T-cell (primary cell): ENCODE measurements around the gene PRSS2. TPM values are rescaled to one million over a fixed set of nuclear protein-coding genes. Genes with fewer than 3 reads are reported as not detected.

Source experiments
- ATAC-seq, 4 experiments: fragments of 200-7000 bp in 3 of 4; fragments of 150-1000 bp in 1 of 4; cut with Tn5 transposase; replicated peaks in 1 of 4; 1 replicate in 3 of 4; 2 replicates in 1 of 4; pipeline ENCODE4 v1.10.0; 2021; ENCODE audit warnings: moderate library complexity in 3 of 4, mild to moderate bottlenecking in 2 of 4, moderate number of reproducible peaks in 1 of 4
- CTCF ChIA-PET, 2 donors: fragments of 300-600 bp; sonication (Branson Sonifier 250); formaldehyde crosslinking; loops; one replicate each; lab custom pipeline; 2022; ENCODE audit warnings: antibody characterized with exemption in 2 of 2; lab: Charles Lee
- POLR2A ChIA-PET, 2 donors: fragments of 300-600 bp; sonication (Branson Sonifier 250); formaldehyde crosslinking; loops; one replicate each; lab custom pipeline; 2022; ENCODE audit warnings: antibody characterized with exemption in 2 of 2; lab: Charles Lee
- DNase-seq, 35 experiments: peaks; one replicate each; pipeline versions ENCODE4 v3.0.0 to v3.0.0-alpha.2; 2013 to 2023
- H3K27ac ChIP-seq: one replicate; pipeline ENCODE4 v1.5.1; 2013; ENCODE audit warnings: low read length
- H3K27me3 ChIP-seq, 2 experiments: replicated peaks in 1 of 2; 1 replicate in 1 of 2; 2 replicates in 1 of 2; pipeline versions ENCODE4 v1.6.1 to v1.7.0; 2013; ENCODE audit warnings: low read length in 1 of 2, mixed read lengths in 1 of 2; ENCODE audit not compliant: control insufficient read depth in 2 of 2, insufficient read depth in 2 of 2; ENCODE audit errors: extremely low read depth in 1 of 2
- H3K36me3 ChIP-seq, 2 donors: 1 replicate in 1 of 2; 2 replicates in 1 of 2; pipeline versions ENCODE4 v1.6.1 to v1.7.0; 2013; ENCODE audit warnings: low read length in 1 of 2; ENCODE audit not compliant: control insufficient read depth in 2 of 2, insufficient read depth in 1 of 2; ENCODE audit errors: extremely low read depth in 1 of 2
- H3K4me1 ChIP-seq, 2 experiments: 1 replicate in 1 of 2; 2 replicates in 1 of 2; pipeline versions ENCODE4 v1.6.1 to v1.7.0; 2013; ENCODE audit warnings: low read length in 2 of 2, mixed read lengths in 1 of 2; ENCODE audit not compliant: insufficient read depth in 2 of 2, control insufficient read depth in 1 of 2; ENCODE audit errors: extremely low read depth in 1 of 2
- H3K4me3 ChIP-seq, 2 donors: 1 replicate in 1 of 2; 2 replicates in 1 of 2; pipeline versions ENCODE4 v1.5.1 to v1.7.0; 2013; ENCODE audit warnings: mild to moderate bottlenecking in 2 of 2, low read length in 1 of 2, moderate library complexity in 1 of 2; ENCODE audit not compliant: control insufficient read depth in 1 of 2; ENCODE audit errors: extremely low read depth in 1 of 2
- H3K9me3 ChIP-seq: 2 replicates; pipeline ENCODE4 v1.7.0; 2013
- H3K27ac Mint-ChIP-seq, 2 donors: one replicate each; pipeline ENCODE4 v1.8.0; 2020 to 2021; ENCODE audit warnings: mild to moderate bottlenecking in 2 of 2, mixed read lengths in 2 of 2
- H3K27me3 Mint-ChIP-seq, 2 donors: one replicate each; pipeline ENCODE4 v1.8.0; 2021 to 2022; ENCODE audit warnings: mixed read lengths in 2 of 2
- H3K36me3 Mint-ChIP-seq: one replicate; pipeline ENCODE4 v1.8.0; 2021; ENCODE audit warnings: mixed read lengths
- H3K4me1 Mint-ChIP-seq, 3 donors: one replicate each; pipeline ENCODE4 v1.8.0; 2020 to 2022; ENCODE audit warnings: mixed read lengths in 3 of 3, mild to moderate bottlenecking in 1 of 3
- H3K4me3 Mint-ChIP-seq, 3 donors: one replicate each; pipeline ENCODE4 v1.8.0; 2020 to 2022; ENCODE audit warnings: mild to moderate bottlenecking in 3 of 3, mixed read lengths in 3 of 3, moderate library complexity in 3 of 3
- H3K9me3 Mint-ChIP-seq, 3 donors: one replicate each; pipeline ENCODE4 v1.8.0; 2020 to 2022; ENCODE audit warnings: mixed read lengths in 3 of 3
- WGBS: methylation state at CpG from one replicate; pipeline ENCODE4 v1.1.5; 2013; ENCODE audit warnings: missing lambda C conversion rate; ENCODE audit not compliant: insufficient coverage; 5-methylcytosine and 5-hydroxymethylcytosine counted together
- total RNA-seq, 35 experiments: library from RNA in 6 of 35; stranded (reverse) in 6 of 35; fragments of 120-200 nt in 1 of 35; gene quantifications; one replicate each; pipeline versions ENCODE4 v1.2.1 to v1.2.4 and lab custom pipeline; 2013 to 2026

The PRSS2 gene
- total RNA-seq, 5 donors from 2014 or later (not counting 1 experiment from before 2014, with no cell fraction given) = 47.1 to 64.6 (median 57.7) TPM; not detected in 2

DNA sequence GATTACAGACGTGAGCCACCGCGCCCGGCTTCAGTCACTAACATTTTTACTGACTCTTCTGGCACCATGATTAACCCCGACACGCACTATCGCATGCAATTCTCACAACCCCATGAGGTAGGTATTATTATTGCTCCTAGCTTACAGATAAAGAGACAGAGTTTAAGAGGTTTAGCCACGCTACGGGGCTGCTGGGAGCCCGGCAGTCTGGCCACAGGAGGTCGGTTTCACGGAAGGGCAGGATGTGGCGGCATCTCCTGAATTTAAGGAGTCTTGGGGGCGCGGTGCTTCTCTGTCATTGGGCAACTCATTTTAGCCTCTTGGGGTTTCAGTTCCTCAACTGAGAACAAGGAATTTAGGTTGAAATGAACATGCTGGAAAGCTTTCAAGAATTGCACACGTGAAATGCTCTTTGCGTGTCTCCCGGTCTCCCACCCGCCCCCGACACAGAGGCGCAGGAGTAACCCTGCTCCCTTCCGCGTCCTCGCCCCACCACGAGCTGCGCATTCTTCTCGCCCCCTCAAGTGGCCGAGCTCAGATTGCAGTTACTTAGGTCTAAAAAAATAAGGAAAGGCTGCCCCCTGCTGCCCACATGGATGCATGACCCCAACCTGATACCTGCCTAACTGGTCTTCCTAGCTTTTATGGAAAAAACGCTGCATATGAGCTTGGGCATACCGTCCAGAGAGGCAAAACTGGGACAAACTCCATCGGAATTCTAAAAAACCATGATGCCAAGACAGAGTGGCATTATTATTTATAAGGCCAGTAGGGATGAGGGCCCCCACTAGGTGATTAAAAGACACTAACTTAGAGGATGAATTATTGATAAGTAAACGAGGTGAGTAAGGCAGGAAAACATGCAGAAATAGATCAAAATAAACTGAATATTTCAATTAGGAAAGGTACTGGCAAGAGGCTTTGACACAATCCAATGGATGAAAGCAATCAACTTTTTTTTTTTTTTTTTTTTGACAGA lies 12.4 kb downstream of the PRSS2 start:
- H3K9me3 Mint-ChIP-seq = no peaks in the 10 kb centered on the region
- peak overlapping the region; percentile 74 to 82 (median 75) for H3K4me3 Mint-ChIP-seq
- Histone ChIP-seq H3K27ac (peak overlapping the region; percentile 97), H3K9me3 (no peaks in the 10 kb centered on the region), H3K4me1 (peaks cover 3 to 15% of the 10 kb centered on the region in 2 experiments), H3K4me3 (peak overlapping the region in 1 of 2 donors; percentile 48), H3K27me3 (no peaks in the 10 kb centered on the region), H3K36me3 (peaks cover 0 to 2% of the 10 kb centered on the region in 2 donors)
- no peaks in the 10 kb centered on the region for H3K27me3 Mint-ChIP-seq
- peak overlapping the region; percentile 90 for H3K27ac Mint-ChIP-seq
- peak; percentile 58 to 90 (median 77) for DNase-seq
- peaks cover 7 to 15% (median 9%) of the 10 kb centered on the region in 3 donors for H3K4me1 Mint-ChIP-seq
- peak; percentile 32 to 59 (median 50) for ATAC-seq
- H3K36me3 Mint-ChIP-seq = peaks cover 9% of the 10 kb centered on the region
- CTCF ChIA-PET = interaction anchor here (0.6 to 10.0 kb wide), 39 partner anchors 11 to 1167 kb away, joined by 3 to 382 read pairs (median 5); no protein-coding TSS in a partner anchor
- POLR2A ChIA-PET = interaction anchor here (0.6 to 12.9 kb wide), 7 partner anchors 15 to 151 kb away, joined by 3 to 577 read pairs (median 4); no protein-coding TSS in a partner anchor
- 0% methylated on average over 15 of the region's 32 CpGs for WGBS

GRCh38 chr7:142784096-142784495 lies 13.3 kb downstream of the PRSS2 start:
- no peak for DNase-seq
- no peak for ATAC-seq
- H3K27me3 ChIP-seq = no peaks in the 10 kb centered on the region
- Mint-ChIP-seq H3K27ac (peak overlapping the region; percentile 90), H3K27me3 (no peaks in the 10 kb centered on the region), H3K4me1 (peaks cover 7 to 16% (median 9%) of the 10 kb centered on the region in 3 donors), H3K36me3 (peaks cover 18% of the 10 kb centered on the region), H3K4me3 (peak overlapping the region in 2 of 3 donors; percentile 93 to 96), H3K9me3 (no peaks in the 10 kb centered on the region)
- H3K4me1 ChIP-seq = peaks cover 3 to 15% of the 10 kb centered on the region in 2 experiments
- no peak overlapping the region for H3K4me3 ChIP-seq
- H3K36me3 ChIP-seq = peaks cover 0 to 9% of the 10 kb centered on the region in 2 donors
- peak overlapping the region; percentile 97 for H3K27ac ChIP-seq
- WGBS = no CpG with 5 or more reads among the region's 7 CpGs
- no peaks in the 10 kb centered on the region for H3K9me3 ChIP-seq
- POLR2A ChIA-PET = interaction anchor here (0.6 to 12.9 kb wide), 12 partner anchors 10 to 598 kb away, joined by 3 to 577 read pairs (median 10); no protein-coding TSS in a partner anchor
- CTCF ChIA-PET = interaction anchor here (0.7 to 10.0 kb wide), 12 partner anchors 9 to 175 kb away, joined by 3 to 382 read pairs (median 14); no protein-coding TSS in a partner anchor

GRCh38 chr7:142784716-142785115 lies 13.9 kb downstream of the PRSS2 start:
- Mint-ChIP-seq H3K4me3 (peak overlapping the region; percentile 55 to 96 (median 93)), H3K36me3 (peaks cover 24% of the 10 kb centered on the region), H3K27ac (peak overlapping the region; percentile 96 to 100), H3K9me3 (no peaks in the 10 kb centered on the region), H3K4me1 (peaks cover 7 to 20% (median 9%) of the 10 kb centered on the region in 3 donors), H3K27me3 (no peaks in the 10 kb centered on the region)
- POLR2A ChIA-PET = interaction anchor here (0.6 to 12.9 kb wide), 18 partner anchors 8 to 1770 kb away, joined by 3 to 577 read pairs (median 8); partner anchors contain the start of gene MRPS33 (in 1 of the 2)
- ATAC-seq = peak in 2 of 4 experiments; percentile 7 to 36
- Histone ChIP-seq H3K4me1 (peaks cover 3 to 15% of the 10 kb centered on the region in 2 experiments), H3K9me3 (no peaks in the 10 kb centered on the region), H3K36me3 (peaks cover 0 to 9% of the 10 kb centered on the region in 2 donors), H3K27me3 (no peaks in the 10 kb centered on the region), H3K4me3 (peak overlapping the region in 1 of 2 donors; percentile 91), H3K27ac (peak overlapping the region; percentile 97)
- WGBS = no CpG with 5 or more reads among the region's 8 CpGs
- peak in 23 of 35 experiments; percentile 13 to 71 (median 46) for DNase-seq
- CTCF ChIA-PET = interaction anchor here (0.5 to 10.0 kb wide), 16 partner anchors 8 to 422 kb away, joined by 3 to 382 read pairs (median 10); no protein-coding TSS in a partner anchor

DNA sequence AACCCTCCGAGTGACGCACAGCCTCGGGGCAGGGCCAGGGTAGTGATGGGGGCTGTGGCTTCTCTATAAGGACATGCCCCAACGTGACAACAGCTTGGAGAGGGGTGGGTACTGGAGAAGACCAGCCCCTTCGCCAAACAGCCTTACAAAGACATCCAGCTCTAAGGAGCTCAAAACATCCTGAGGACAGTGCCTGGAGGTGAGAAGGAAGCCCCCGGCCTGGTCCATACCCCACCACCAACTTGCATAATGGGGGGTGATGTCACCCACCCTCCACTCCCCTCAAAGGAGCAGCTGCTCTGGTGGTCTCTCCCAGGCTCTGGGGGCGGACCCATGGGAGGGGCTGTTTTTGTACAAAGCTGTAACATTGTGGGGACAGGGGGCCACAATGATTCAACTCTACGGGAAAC lies 15.1 kb downstream of the PRSS2 start:
- CTCF ChIA-PET = interaction anchor here (0.6 to 10.0 kb wide), 14 partner anchors 10 to 525 kb away, joined by 3 to 382 read pairs (median 6); partner anchors contain the start of gene GSTK1 (in 1 of the 2)
- H3K4me3 ChIP-seq = peak overlapping the region in 1 of 2 donors; percentile 91

GRCh38 chr7:142787034-142787768 lies 16.4 kb downstream of the PRSS2 start:
- WGBS = no CpG with 5 or more reads among the region's 11 CpGs
- POLR2A ChIA-PET = interaction anchor here (1.4 to 12.9 kb wide), 6 partner anchors 10 to 151 kb away, joined by 4 to 577 read pairs (median 154); no protein-coding TSS in a partner anchor
- Mint-ChIP-seq H3K27ac (peak overlapping the region; percentile 99 to 100), H3K4me3 (peak overlapping the region; percentile 93 to 97 (median 96)), H3K9me3 (no peaks in the 10 kb centered on the region), H3K36me3 (peaks cover 45% of the 10 kb centered on the region), H3K27me3 (no peaks in the 10 kb centered on the region), H3K4me1 (peaks cover 13 to 36% (median 19%) of the 10 kb centered on the region in 3 donors)
- peak in 5 of 35 experiments; percentile 1 to 31 (median 5) for DNase-seq
- Histone ChIP-seq H3K36me3 (peaks cover 0 to 27% of the 10 kb centered on the region in 2 donors), H3K9me3 (no peaks in the 10 kb centered on the region), H3K27me3 (no peaks in the 10 kb centered on the region), H3K4me1 (peaks cover 10 to 28% of the 10 kb centered on the region in 2 experiments), H3K27ac (peak overlapping the region; percentile 97), H3K4me3 (peak overlapping the region; percentile 79 to 91)
- ATAC-seq = no peak
- CTCF ChIA-PET = interaction anchor here in 1 of 2 donors (1.6 to 10.0 kb wide), 2 partner anchors 11 to 23 kb away, joined by 5 to 382 read pairs; no protein-coding TSS in a partner anchor

More for the DNA sequence above, 15.1 kb downstream of the PRSS2 start:
- Mint-ChIP-seq H3K4me1 (peaks cover 7 to 28% (median 13%) of the 10 kb centered on the region in 3 donors), H3K4me3 (peak overlapping the region; percentile 82 to 96 (median 93)), H3K27me3 (no peaks in the 10 kb centered on the region), H3K9me3 (no peaks in the 10 kb centered on the region), H3K36me3 (peaks cover 35% of the 10 kb centered on the region), H3K27ac (peak overlapping the region; percentile 96 to 100)
- Histone ChIP-seq H3K27ac (peak overlapping the region; percentile 97), H3K9me3 (no peaks in the 10 kb centered on the region), H3K27me3 (no peaks in the 10 kb centered on the region), H3K36me3 (peaks cover 0 to 18% of the 10 kb centered on the region in 2 donors), H3K4me1 (peaks cover 5 to 17% of the 10 kb centered on the region in 2 experiments)
- WGBS = no CpG with 5 or more reads among the region's 8 CpGs
- DNase-seq (peak; percentile 46 to 92 (median 84)), ATAC-seq (peak; percentile 71 to 85 (median 78))
- POLR2A ChIA-PET = interaction anchor here (0.6 to 12.9 kb wide), 16 partner anchors 12 to 622 kb away, joined by 3 to 577 read pairs (median 8); no protein-coding TSS in a partner anchor
